ENCODE measurements around the gene HILPDA.

The HILPDA gene

GRCh38 chr7:128455543-128456254, at the start of gene HILPDA:
HILPDA (plus strand) TSS chr7:128455878; CDS start chr7:128457269, 1,391 bp downstream.
- Histone ChIP-seq H3K27me3 (ENCODE audit: control insufficient read depth, insufficient read depth, low read length) (no peaks in the 10 kb centered on the region), H3K4me2 (ENCODE audit: low read length) (peak within 1 kb of the TSS; percentile 97), H3K79me2 (no peaks in the 10 kb centered on the region), H3K9me3 (ENCODE audit: control insufficient read depth, low read length) (no peaks in the 10 kb centered on the region), H3K36me3 (ENCODE audit: control insufficient read depth, insufficient read depth, low read length) (no peaks in the 10 kb centered on the region), H3K27ac (peak within 1 kb of the TSS; percentile 77), H3K4me1 (peaks cover 4% of the 10 kb centered on the region), H3K4me3 (ENCODE audit: low read depth, low read length) (peak within 1 kb of the TSS; percentile 70), H3K9ac (no peak within 1 kb of the TSS), H2AFZ (peak within 1 kb of the TSS; percentile 96)
- no peak for TF ChIP-seq CTCF (IDR thresholded peaks at IDR 0.05)

- Histone ChIP-seq H3K79me2 (peaks cover 3% of the 10 kb centered on the region), H3K27me3 (ENCODE audit: control insufficient read depth, insufficient read depth, low read length) (no peaks in the 10 kb centered on the region), H3K4me1 (peaks cover 12% of the 10 kb centered on the region), H3K9ac (no peak overlapping the region), H3K9me3 (ENCODE audit: control insufficient read depth, low read length) (no peaks in the 10 kb centered on the region), H3K27ac (no peak overlapping the region), H2AFZ (no peak overlapping the region), H3K4me3 (ENCODE audit: low read depth, low read length) (no peak overlapping the region), H3K36me3 (ENCODE audit: control insufficient read depth, insufficient read depth, low read length) (no peaks in the 10 kb centered on the region), H3K4me2 (ENCODE audit: low read length) (no peak overlapping the region)
- no peak for TF ChIP-seq CTCF (IDR thresholded peaks at IDR 0.05)
Measured at GRCh38 chr7:128406314-128407232, 49.1 kb upstream of the HILPDA start.

GRCh38 chr7:128407233-128407589, 48.5 kb upstream of the HILPDA start:
- peaks cover 3% of the 10 kb centered on the region for H3K79me2 ChIP-seq
- TF ChIP-seq CTCF (IDR thresholded peaks at IDR 0.05) = no peak
- H3K4me2 ChIP-seq (ENCODE audit: low read length) = no peak overlapping the region
- no peaks in the 10 kb centered on the region for H3K27me3 ChIP-seq (ENCODE audit: control insufficient read depth, insufficient read depth, low read length)
- H3K27ac ChIP-seq = no peak overlapping the region
- H3K4me1 ChIP-seq = peaks cover 12% of the 10 kb centered on the region
- no peaks in the 10 kb centered on the region for H3K36me3 ChIP-seq (ENCODE audit: control insufficient read depth, insufficient read depth, low read length)
- H3K9me3 ChIP-seq (ENCODE audit: control insufficient read depth, low read length) = no peaks in the 10 kb centered on the region
- no peak overlapping the region for H3K9ac ChIP-seq
- no peak overlapping the region for H3K4me3 ChIP-seq (ENCODE audit: low read depth, low read length)
- no peak overlapping the region for H2AFZ ChIP-seq

GRCh38 chr7:128407751-128408708, 47.6 kb upstream of the HILPDA start:
- H3K27me3 ChIP-seq (ENCODE audit: control insufficient read depth, insufficient read depth, low read length) = no peaks in the 10 kb centered on the region
- H3K9ac ChIP-seq = no peak overlapping the region
- H3K4me1 ChIP-seq = peaks cover 12% of the 10 kb centered on the region

More at GRCh38 chr7:128407751-128408708, 47.6 kb upstream of the HILPDA start:
- Histone ChIP-seq H3K36me3 (ENCODE audit: control insufficient read depth, insufficient read depth, low read length) (no peaks in the 10 kb centered on the region), H3K4me2 (ENCODE audit: low read length) (no peak overlapping the region), H3K79me2 (peaks cover 3% of the 10 kb centered on the region), H3K4me3 (ENCODE audit: low read depth, low read length) (no peak overlapping the region), H3K27ac (no peak overlapping the region), H2AFZ (no peak overlapping the region), H3K9me3 (ENCODE audit: control insufficient read depth, low read length) (no peaks in the 10 kb centered on the region)
- TF ChIP-seq CTCF (IDR thresholded peaks at IDR 0.05) = no peak

All from parathyroid adenoma (tissue), 2 donors.